ENCODE results near the gene SHF. TPM values are rescaled to one million over a fixed set of nuclear protein-coding genes. Genes with fewer than 3 reads are reported as not detected.

SHF gene
- polyA plus RNA-seq, 3 donors, result 0.58 to 0.70 (median 0.67) TPM

DNA sequence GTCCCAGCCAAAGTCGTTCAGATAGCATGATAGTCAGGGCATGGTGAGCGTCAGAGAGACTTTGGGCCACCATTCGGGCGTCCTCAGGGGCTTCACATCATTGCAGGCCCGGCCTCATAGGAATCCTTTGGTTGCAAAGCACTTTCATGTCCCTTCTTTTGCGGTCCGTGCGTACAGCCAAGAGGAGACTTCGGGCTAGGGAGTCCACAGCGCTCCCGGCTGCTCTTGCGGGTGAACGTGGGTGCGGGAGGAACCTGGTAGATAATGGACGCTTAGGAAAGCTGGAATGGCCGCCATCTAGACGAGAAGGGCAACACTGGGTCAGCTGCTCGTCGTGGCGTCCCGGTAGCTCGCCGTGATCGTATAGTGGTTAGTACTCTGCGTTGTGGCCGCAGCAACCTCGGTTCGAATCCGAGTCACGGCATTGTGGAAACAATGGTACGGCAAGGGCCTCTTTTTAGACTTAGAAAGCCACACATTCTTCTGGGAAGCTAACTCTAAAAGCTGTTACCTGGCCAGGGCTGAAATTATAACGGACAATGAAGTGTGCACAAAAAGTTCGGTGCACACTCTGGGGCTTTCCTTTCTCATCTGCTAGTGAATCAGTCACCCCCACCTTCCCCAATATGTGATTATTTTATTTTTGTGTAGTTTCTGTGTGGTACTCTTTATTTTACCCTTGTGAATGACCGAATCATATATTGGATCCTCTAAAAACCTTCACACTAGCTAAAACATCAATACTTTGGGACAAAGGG lies 13.2 kb upstream of the SHF start:
- no peak overlapping the region for H3K27ac Mint-ChIP-seq
- H3K4me3 Mint-ChIP-seq, result no peak overlapping the region
- peaks cover 0 to 4% (median 2%) of the 10 kb centered on the region in 3 donors for H3K27me3 Mint-ChIP-seq (ENCODE audit: low read depth in 3 of 3)
- Histone ChIP-seq H3K9me3 (replicated peaks in 1 of 2; ENCODE audit: control insufficient read depth in 1 of 2, insufficient read depth in 1 of 2, low read length in 2 of 2) (no peaks in the 10 kb centered on the region), H3K9ac (ENCODE audit: insufficient read depth, low read length, poor library complexity, severe bottlenecking) (peak overlapping the region; percentile 91), H3K4me1 (ENCODE audit: control insufficient read depth in 1 of 2, insufficient read depth in 2 of 2, low read length in 2 of 2) (peaks cover 34 to 40% of the 10 kb centered on the region in 2 donors), H3K4me2 (replicated peaks; ENCODE audit: extremely low read depth, low read length, poor library complexity, severe bottlenecking) (peak overlapping the region; percentile 88), H3K4me3 (replicated peaks in 1 of 3; ENCODE audit: low read depth in 2 of 3, low read length in 3 of 3) (peak overlapping the region; percentile 68 to 95 (median 91)), H4K20me1 (ENCODE audit: insufficient read depth, low read length) (no peaks in the 10 kb centered on the region), H3K79me2 (ENCODE audit: insufficient read depth, low read length) (no peaks in the 10 kb centered on the region), H3K36me3 (replicated peaks in 1 of 2; ENCODE audit: control insufficient read depth in 1 of 2, insufficient read depth in 2 of 2, low read length in 2 of 2) (no peaks in the 10 kb centered on the region), H3K27ac (ENCODE audit: low read depth in 1 of 2, low read length in 2 of 2) (peak overlapping the region; percentile 97 to 99), H3K27me3 (ENCODE audit: control insufficient read depth in 2 of 2, insufficient read depth in 2 of 2, low read length in 2 of 2) (no peaks in the 10 kb centered on the region), H2AFZ (ENCODE audit: insufficient read depth, low read depth, low read length, poor library complexity, severe bottlenecking) (peak overlapping the region; percentile 84)
- TF ChIP-seq, protein P1, sequence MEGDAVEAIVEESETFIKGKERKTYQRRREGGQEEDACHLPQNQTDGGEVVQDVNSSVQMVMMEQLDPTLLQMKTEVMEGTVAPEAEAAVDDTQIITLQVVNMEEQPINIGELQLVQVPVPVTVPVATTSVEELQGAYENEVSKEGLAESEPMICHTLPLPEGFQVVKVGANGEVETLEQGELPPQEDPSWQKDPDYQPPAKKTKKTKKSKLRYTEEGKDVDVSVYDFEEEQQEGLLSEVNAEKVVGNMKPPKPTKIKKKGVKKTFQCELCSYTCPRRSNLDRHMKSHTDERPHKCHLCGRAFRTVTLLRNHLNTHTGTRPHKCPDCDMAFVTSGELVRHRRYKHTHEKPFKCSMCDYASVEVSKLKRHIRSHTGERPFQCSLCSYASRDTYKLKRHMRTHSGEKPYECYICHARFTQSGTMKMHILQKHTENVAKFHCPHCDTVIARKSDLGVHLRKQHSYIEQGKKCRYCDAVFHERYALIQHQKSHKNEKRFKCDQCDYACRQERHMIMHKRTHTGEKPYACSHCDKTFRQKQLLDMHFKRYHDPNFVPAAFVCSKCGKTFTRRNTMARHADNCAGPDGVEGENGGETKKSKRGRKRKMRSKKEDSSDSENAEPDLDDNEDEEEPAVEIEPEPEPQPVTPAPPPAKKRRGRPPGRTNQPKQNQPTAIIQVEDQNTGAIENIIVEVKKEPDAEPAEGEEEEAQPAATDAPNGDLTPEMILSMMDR (IDR thresholded peaks at IDR 0.05), result no peak
- H3K4me1 Mint-ChIP-seq, result peaks cover 32% of the 10 kb centered on the region
- no peaks in the 10 kb centered on the region for H3K36me3 Mint-ChIP-seq
- 0% methylated on average over 27 of the region's 34 CpGs for WGBS (ENCODE audit: insufficient coverage)
- peak; percentile 77 to 82 (median 81) for DNase-seq
- intact Hi-C loops (cut with micrococcal nuclease), result loop anchor here (2.0 to 10.0 kb wide), 6 partner anchors 34 to 656 kb away; partner anchors contain the start of gene SQOR (in 1 of the 2)
- H3K9me3 Mint-ChIP-seq, result peaks cover 0 to 2% (median 0%) of the 10 kb centered on the region in 7 donors

DNA sequence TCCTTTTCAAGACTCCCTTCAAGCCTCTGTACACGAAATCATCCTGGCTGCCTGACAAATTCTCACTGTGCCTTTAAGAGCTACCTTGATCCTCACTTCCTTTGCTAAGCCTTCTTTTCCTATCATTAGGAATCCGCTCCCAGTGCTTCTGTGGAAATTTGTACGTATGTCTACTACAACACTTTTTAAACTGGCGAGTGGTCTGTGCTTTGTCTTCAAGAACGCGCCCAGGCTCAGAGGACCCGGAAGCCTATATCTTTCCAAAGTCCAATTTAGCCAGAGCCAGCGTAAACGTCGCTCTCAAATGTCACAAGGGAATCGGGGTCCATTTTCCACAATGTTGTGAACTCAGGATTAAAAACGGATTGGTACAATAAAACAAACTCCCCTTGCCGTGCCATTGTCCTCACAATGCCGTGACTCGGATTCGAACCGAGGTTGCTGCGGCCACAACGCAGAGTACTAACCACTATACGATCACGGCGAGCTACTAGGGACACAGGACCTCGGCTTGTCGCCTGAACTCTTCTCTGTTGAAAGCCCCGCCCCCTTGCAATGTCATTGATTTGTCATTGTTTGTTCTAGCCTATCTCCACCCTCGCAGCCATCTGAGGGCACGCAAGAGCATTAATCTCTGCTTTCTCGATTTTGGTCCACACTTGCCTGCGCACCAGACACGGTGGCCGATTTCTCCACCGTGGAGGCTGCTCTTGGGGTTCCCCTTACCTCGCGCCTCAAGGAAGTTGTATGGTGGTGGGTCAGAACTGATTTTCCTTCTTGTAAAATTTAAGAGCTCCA lies 12.4 kb upstream of the SHF start:
- Histone ChIP-seq H3K27ac (ENCODE audit: low read depth in 1 of 2, low read length in 2 of 2) (peak overlapping the region; percentile 97 to 99), H4K20me1 (ENCODE audit: insufficient read depth, low read length) (no peaks in the 10 kb centered on the region), H3K4me1 (ENCODE audit: control insufficient read depth in 1 of 2, insufficient read depth in 2 of 2, low read length in 2 of 2) (peaks cover 34 to 40% of the 10 kb centered on the region in 2 donors), H3K27me3 (ENCODE audit: control insufficient read depth in 2 of 2, insufficient read depth in 2 of 2, low read length in 2 of 2) (no peaks in the 10 kb centered on the region), H3K4me2 (replicated peaks; ENCODE audit: extremely low read depth, low read length, poor library complexity, severe bottlenecking) (peak overlapping the region; percentile 88), H3K4me3 (replicated peaks in 1 of 3; ENCODE audit: low read depth in 2 of 3, low read length in 3 of 3) (peak overlapping the region; percentile 68 to 95 (median 91)), H2AFZ (ENCODE audit: insufficient read depth, low read depth, low read length, poor library complexity, severe bottlenecking) (peak overlapping the region; percentile 84), H3K36me3 (replicated peaks in 1 of 2; ENCODE audit: control insufficient read depth in 1 of 2, insufficient read depth in 2 of 2, low read length in 2 of 2) (no peaks in the 10 kb centered on the region), H3K9me3 (replicated peaks in 1 of 2; ENCODE audit: control insufficient read depth in 1 of 2, insufficient read depth in 1 of 2, low read length in 2 of 2) (no peaks in the 10 kb centered on the region), H3K9ac (ENCODE audit: insufficient read depth, low read length, poor library complexity, severe bottlenecking) (peak overlapping the region; percentile 91), H3K79me2 (ENCODE audit: insufficient read depth, low read length) (no peaks in the 10 kb centered on the region)
- Mint-ChIP-seq H3K4me1 (peaks cover 29% of the 10 kb centered on the region), H3K36me3 (no peaks in the 10 kb centered on the region), H3K27me3 (ENCODE audit: low read depth in 3 of 3) (peaks cover 0 to 4% (median 2%) of the 10 kb centered on the region in 3 donors), H3K27ac (no peak overlapping the region), H3K4me3 (no peak overlapping the region), H3K9me3 (peaks cover 0 to 2% (median 0%) of the 10 kb centered on the region in 7 donors)
- WGBS (ENCODE audit: insufficient coverage), result 0% methylated on average over 28 of the region's 34 CpGs
- peak; percentile 96 to 98 (median 97) for DNase-seq
- TF ChIP-seq, protein P1 (IDR thresholded peaks at IDR 0.05), result no peak
- intact Hi-C loops (cut with micrococcal nuclease), result loop anchor here (2.0 to 10.0 kb wide), 6 partner anchors 33 to 655 kb away; partner anchors contain the start of gene SQOR (in 1 of the 2)
